ENCODE results near the gene SPECC1L. TPM values are rescaled to one million over a fixed set of nuclear protein-coding genes. Genes with fewer than 3 reads are reported as not detected.
A peak's percentile ranks its signal among the peaks of the same experiment; 100 is the strongest.

The SPECC1L gene
- total RNA-seq, 1 experiment from 2014 or later: 52.2 TPM

GRCh38 chr22:24403346-24403745, 132.7 kb downstream of the SPECC1L start:
- Mint-ChIP-seq H3K4me1 (ENCODE audit: low read depth, unreplicated experiment) (peaks cover 50% of the 10 kb centered on the region), H3K36me3 (ENCODE audit: insufficient read depth, unreplicated experiment) (peaks cover 24% of the 10 kb centered on the region), H3K9me3 (ENCODE audit: low read depth, unreplicated experiment) (no peaks in the 10 kb centered on the region), H3K27me3 (ENCODE audit: unreplicated experiment) (no peaks in the 10 kb centered on the region), H3K4me3 (ENCODE audit: low read depth, unreplicated experiment) (no peak overlapping the region), H3K27ac (ENCODE audit: unreplicated experiment) (peak overlapping the region; percentile 78)
- no peak for DNase-seq
- intact Hi-C loops (cut with micrococcal nuclease; ENCODE audit: unreplicated experiment): no loop called here
- TF ChIP-seq CTCF (IDR thresholded peaks at IDR 0.05; ENCODE audit: unreplicated experiment): no peak
- CTCF ChIA-PET: interaction anchor here (0.5 to 2.6 kb wide), 7 partner anchors 10 to 1218 kb away, joined by 3 to 9 read pairs (median 3); no protein-coding TSS in a partner anchor
- BruUV-seq (replicated peaks): TSS peak; percentile 44

GRCh38 chr22:24404561-24405275, 134.1 kb downstream of the SPECC1L start:
- H3K36me3 Mint-ChIP-seq (ENCODE audit: insufficient read depth, unreplicated experiment): peaks cover 24% of the 10 kb centered on the region
- CTCF ChIA-PET: no interaction called here

GRCh38 chr22:24405631-24406321, 135.1 kb downstream of the SPECC1L start:
- H3K36me3 Mint-ChIP-seq (ENCODE audit: insufficient read depth, unreplicated experiment): peaks cover 28% of the 10 kb centered on the region
- no peak for TF ChIP-seq CTCF (IDR thresholded peaks at IDR 0.05; ENCODE audit: unreplicated experiment)

More at GRCh38 chr22:24404561-24405275, 134.1 kb downstream of the SPECC1L start:
- TF ChIP-seq CTCF (IDR thresholded peaks at IDR 0.05; ENCODE audit: unreplicated experiment): no peak
- Mint-ChIP-seq H3K9me3 (ENCODE audit: low read depth, unreplicated experiment) (no peaks in the 10 kb centered on the region), H3K27me3 (ENCODE audit: unreplicated experiment) (no peaks in the 10 kb centered on the region), H3K4me3 (ENCODE audit: low read depth, unreplicated experiment) (no peak overlapping the region), H3K4me1 (ENCODE audit: low read depth, unreplicated experiment) (peaks cover 50% of the 10 kb centered on the region), H3K27ac (ENCODE audit: unreplicated experiment) (peak overlapping the region; percentile 78)
- DNase-seq: no peak
- intact Hi-C loops (cut with micrococcal nuclease; ENCODE audit: unreplicated experiment): no loop called here
- BruUV-seq (replicated peaks): no TSS peak

GRCh38 chr22:24406322-24407277, 136.0 kb downstream of the SPECC1L start:
- Mint-ChIP-seq H3K36me3 (ENCODE audit: insufficient read depth, unreplicated experiment) (peaks cover 27% of the 10 kb centered on the region), H3K4me1 (ENCODE audit: low read depth, unreplicated experiment) (peaks cover 34% of the 10 kb centered on the region), H3K4me3 (ENCODE audit: low read depth, unreplicated experiment) (no peak overlapping the region), H3K27me3 (ENCODE audit: unreplicated experiment) (no peaks in the 10 kb centered on the region), H3K27ac (ENCODE audit: unreplicated experiment) (no peak overlapping the region), H3K9me3 (ENCODE audit: low read depth, unreplicated experiment) (no peaks in the 10 kb centered on the region)
- BruUV-seq (replicated peaks): no TSS peak
- TF ChIP-seq CTCF (IDR thresholded peaks at IDR 0.05; ENCODE audit: unreplicated experiment): no peak
- intact Hi-C loops (cut with micrococcal nuclease; ENCODE audit: unreplicated experiment): no loop called here
- DNase-seq: no peak
- CTCF ChIA-PET: interaction anchor here (0.7 to 1.0 kb wide), 2 partner anchors 7 to 478 kb away, joined by 3 to 4 read pairs; no protein-coding TSS in a partner anchor

More at GRCh38 chr22:24405631-24406321, 135.1 kb downstream of the SPECC1L start:
- CTCF ChIA-PET: interaction anchor here (0.5 to 0.7 kb wide), 2 partner anchors 42 to 479 kb away, joined by 4 read pairs; no protein-coding TSS in a partner anchor
- no TSS peak for BruUV-seq (replicated peaks)
- H3K4me3 Mint-ChIP-seq (ENCODE audit: low read depth, unreplicated experiment): no peak overlapping the region
- H3K9me3 Mint-ChIP-seq (ENCODE audit: low read depth, unreplicated experiment): no peaks in the 10 kb centered on the region
- intact Hi-C loops (cut with micrococcal nuclease; ENCODE audit: unreplicated experiment): no loop called here
- H3K4me1 Mint-ChIP-seq (ENCODE audit: low read depth, unreplicated experiment): peaks cover 42% of the 10 kb centered on the region
- DNase-seq: no peak
- H3K27ac Mint-ChIP-seq (ENCODE audit: unreplicated experiment): no peak overlapping the region
- no peaks in the 10 kb centered on the region for H3K27me3 Mint-ChIP-seq (ENCODE audit: unreplicated experiment)

All from Calu3 (cell line).